ENCODE measurements around the gene SMCO4.

SMCO4 gene

GRCh38 chr11:93504110-93505095, 38.8 kb downstream of the SMCO4 start:
- DNase-seq (ENCODE audit: low read depth in 2 of 2) = no peak

GRCh38 chr11:93501856-93502255, 41.3 kb downstream of the SMCO4 start:
- DNase-seq (ENCODE audit: low read depth in 2 of 2) = no peak

GRCh38 chr11:93500759-93501158, 42.4 kb downstream of the SMCO4 start:
- no peak for DNase-seq (ENCODE audit: low read depth in 2 of 2)

GRCh38 chr11:93498641-93499040, 44.5 kb downstream of the SMCO4 start:
- DNase-seq (ENCODE audit: low read depth in 2 of 2) = no peak

- DNase-seq (ENCODE audit: low read depth in 2 of 2) = no peak
These were observed 45.0 kb downstream of the SMCO4 start for GRCh38 chr11:93498161-93498560.

- DNase-seq (ENCODE audit: low read depth in 2 of 2) = no peak
These were observed 45.6 kb downstream of the SMCO4 start for GRCh38 chr11:93497596-93497995.

- no peak for DNase-seq (ENCODE audit: low read depth in 2 of 2)
These were observed 48.8 kb downstream of the SMCO4 start for GRCh38 chr11:93494357-93494756.

- DNase-seq (ENCODE audit: low read depth in 2 of 2) = no peak
These were observed 49.8 kb downstream of the SMCO4 start for GRCh38 chr11:93493252-93493897.

GRCh38 chr11:93492464-93493251, 50.5 kb downstream of the SMCO4 start:
- DNase-seq (ENCODE audit: low read depth in 2 of 2) = no peak

- DNase-seq (ENCODE audit: low read depth in 2 of 2) = no peak
These were observed 51.2 kb downstream of the SMCO4 start for GRCh38 chr11:93491973-93492372.

GRCh38 chr11:93490996-93491618, 52.1 kb downstream of the SMCO4 start:
- no peak for DNase-seq (ENCODE audit: low read depth in 2 of 2)

- DNase-seq (ENCODE audit: low read depth in 2 of 2) = no peak
These were observed 53.4 kb downstream of the SMCO4 start for GRCh38 chr11:93489841-93490240.

GRCh38 chr11:93487032-93487483, 56.1 kb downstream of the SMCO4 start:
- no peak for DNase-seq (ENCODE audit: low read depth in 2 of 2)

GRCh38 chr11:93485983-93486382, 57.2 kb downstream of the SMCO4 start:
- DNase-seq (ENCODE audit: low read depth in 2 of 2) = no peak

- DNase-seq (ENCODE audit: low read depth in 2 of 2) = no peak
These were observed 58.5 kb downstream of the SMCO4 start for GRCh38 chr11:93484716-93485115.

GRCh38 chr11:93482556-93482955, 60.6 kb downstream of the SMCO4 start:
- no peak for DNase-seq (ENCODE audit: low read depth in 2 of 2)

- no peak for DNase-seq (ENCODE audit: low read depth in 2 of 2)
These were observed 61.5 kb downstream of the SMCO4 start for GRCh38 chr11:93481696-93482095.

GRCh38 chr11:93481279-93481678, 61.9 kb downstream of the SMCO4 start:
- no peak for DNase-seq (ENCODE audit: low read depth in 2 of 2)

- no peak for DNase-seq (ENCODE audit: low read depth in 2 of 2)
These were observed 62.4 kb downstream of the SMCO4 start for GRCh38 chr11:93480756-93481155.

GRCh38 chr11:93480256-93480655, 62.9 kb downstream of the SMCO4 start:
- no peak for DNase-seq (ENCODE audit: low read depth in 2 of 2)

- DNase-seq (ENCODE audit: low read depth in 2 of 2) = no peak
These were observed 64.3 kb downstream of the SMCO4 start for GRCh38 chr11:93478841-93479240.

Data from stimulated activated CD8-positive, alpha-beta memory T cell treated with anti-CD3 and anti-CD28 coated beads, Interleukin-2, amount 100 ng/mL, for 1 hour (primary cell).